Measurements from ENCODE around the gene KY. TPM values are rescaled to one million over a fixed set of nuclear protein-coding genes. Genes with fewer than 3 reads are reported as not detected.

The KY gene
- polyA plus RNA-seq (ENCODE audit: insufficient read depth in 1 of 5, insufficient read length in 5 of 5, low replicate concordance in 1 of 5): 1 to 10 TPM in 4 of 5 donors, under 1 TPM in 1; 0.58 to 6.1 (median 1.9) TPM
- long read RNA-seq, donor 1: 0 reads
- long read RNA-seq, donor 2: 0 reads
- long read RNA-seq, donor 3: 0 reads
- long read RNA-seq, donor 4: 0 reads
- long read RNA-seq, donor 5: 0 reads
- long read RNA-seq, donor 6, partial matches to known transcripts: 0 of 1 reads
- long read RNA-seq, donor 6, other reads (novel, unspliced or antisense): 0 of 1 reads
- long read RNA-seq, donor 7: 0 reads
- long read RNA-seq, donor 8: 0 reads

DNA sequence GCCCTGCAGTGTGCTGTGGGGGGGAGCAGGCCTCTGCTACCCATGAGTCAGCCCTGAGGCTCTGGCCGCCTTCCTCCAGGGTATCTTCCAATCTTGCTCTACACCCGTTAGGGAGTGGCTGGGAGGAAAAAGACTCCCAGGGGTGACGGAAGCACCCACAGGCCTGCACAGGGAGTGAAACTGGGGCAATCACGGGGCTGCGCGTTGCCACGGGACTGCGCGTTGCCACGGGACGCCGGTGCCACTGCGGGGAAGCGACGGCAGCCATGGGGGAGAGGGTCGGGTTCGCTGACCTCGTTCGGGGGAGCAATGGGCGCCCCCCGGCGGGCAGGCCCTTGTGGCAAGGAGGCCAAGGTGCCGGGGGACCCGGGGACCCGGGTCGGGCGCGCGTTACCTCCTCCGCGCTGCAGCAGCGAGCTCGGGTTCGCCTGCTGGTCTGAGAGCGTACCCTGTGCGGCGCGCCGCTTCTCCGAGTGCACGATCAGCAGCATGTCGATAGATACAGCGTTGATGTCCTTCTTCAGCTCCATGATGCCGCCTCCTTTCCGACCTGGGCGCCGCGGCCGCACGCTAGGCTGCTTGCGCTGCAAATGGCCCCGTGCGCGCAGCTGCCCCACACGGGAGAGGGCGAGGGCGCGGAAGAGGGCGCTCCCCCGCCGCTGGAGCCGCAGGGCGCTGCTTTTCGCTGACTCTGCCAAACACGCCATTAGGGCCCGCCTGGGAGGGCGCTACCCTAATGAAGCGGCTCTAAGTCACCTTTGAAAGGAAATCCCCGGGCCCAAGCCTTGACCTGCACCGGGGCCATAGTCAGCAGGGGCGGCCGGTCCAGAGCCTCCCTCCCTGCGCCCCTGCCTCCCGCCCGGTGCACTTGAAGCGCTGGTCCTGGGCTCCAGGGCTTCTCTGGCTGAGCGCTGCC lies at the start of gene KY:
Gene KY, minus strand, starts transcription at position 592 of the 916 bp plus-strand sequence. Its CDS starts 62 bp downstream, at position 530.
- DNase-seq: peak; percentile 21 to 40

DNA sequence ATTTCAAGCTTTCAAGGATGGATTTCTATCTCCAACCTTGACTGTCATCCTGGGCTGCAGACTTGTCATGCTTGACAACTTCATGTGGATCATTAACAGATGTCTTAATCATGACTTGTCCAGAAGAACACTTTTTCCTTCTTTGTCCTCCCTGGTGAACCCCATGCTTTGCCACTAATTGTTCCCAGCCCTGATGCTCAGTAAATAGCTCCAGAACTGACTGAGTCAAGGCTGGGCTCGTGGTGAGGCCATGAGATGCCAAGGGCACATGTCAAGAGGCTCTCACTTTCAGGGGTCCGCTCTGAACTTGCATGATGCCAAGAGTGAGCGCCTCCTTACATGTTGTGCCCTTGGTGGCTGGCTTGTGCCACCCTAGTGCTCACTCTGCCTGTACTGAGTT lies 48.9 kb upstream of the KY start:
- DNase-seq: no peak

DNA sequence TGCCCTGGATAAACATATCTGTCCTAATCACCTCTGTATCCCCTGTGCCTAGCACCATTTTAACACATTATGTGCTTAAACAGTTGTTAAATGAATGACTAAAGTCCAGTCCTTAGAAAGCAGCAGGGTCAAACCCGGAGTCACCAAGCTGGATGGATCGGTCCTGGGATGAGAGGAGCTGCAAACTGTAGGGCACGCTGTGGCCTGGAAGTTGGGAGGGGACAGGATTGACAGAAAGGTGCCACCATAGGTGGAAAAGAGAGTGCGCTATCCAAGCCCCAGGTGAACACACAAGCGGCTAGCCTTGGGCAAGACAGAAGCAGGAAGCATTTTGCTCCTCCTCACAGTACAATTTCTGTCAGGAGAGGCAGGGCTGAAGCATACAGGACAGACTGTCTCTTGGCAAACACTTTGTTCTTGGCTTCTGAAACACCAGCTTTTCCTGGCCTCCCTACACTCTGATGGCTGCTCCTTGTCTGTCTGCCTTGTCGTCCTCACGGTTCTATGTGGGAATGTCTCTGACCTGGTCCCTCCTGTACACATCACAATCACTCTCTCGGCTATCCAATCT lies 48.4 kb upstream of the KY start:
- DNase-seq: no peak

GRCh38 chr3:134697830-134698689 lies 47.2 kb upstream of the KY start:
- no peak for DNase-seq

GRCh38 chr3:134696155-134696554 lies 45.3 kb upstream of the KY start:
- DNase-seq: no peak

DNA sequence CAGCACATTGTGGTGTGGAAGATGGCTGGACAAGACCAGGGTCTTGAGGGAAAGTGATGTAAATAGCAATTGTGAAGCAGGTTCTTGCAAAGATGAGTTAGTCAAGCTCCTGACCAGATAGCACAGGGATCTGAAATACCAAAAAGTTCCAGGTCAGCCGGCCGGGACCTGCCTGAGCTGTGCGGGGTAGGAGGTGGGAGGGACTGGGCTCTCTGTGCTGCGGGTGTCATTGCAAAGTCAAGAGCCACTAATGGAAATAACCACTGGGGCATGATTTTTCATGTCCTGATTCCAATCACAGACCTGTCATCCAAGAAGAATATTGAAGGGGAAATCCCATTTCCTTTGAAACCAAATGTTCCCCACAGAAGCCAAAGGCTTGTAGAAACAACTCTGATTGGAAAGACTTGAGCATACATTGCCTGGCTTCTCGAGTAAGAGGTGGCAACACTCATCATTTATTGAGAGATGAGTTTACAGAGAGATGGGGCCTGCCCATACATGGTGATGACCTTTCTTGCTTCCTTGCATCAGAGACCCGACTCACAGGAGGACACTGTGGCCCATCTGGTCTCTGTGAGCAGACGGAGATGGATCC lies 44.2 kb upstream of the KY start:
- DNase-seq: no peak

- DNase-seq: no peak
Measured at GRCh38 chr3:134694466-134694865, 43.6 kb upstream of the KY start.

GRCh38 chr3:134693804-134694203 lies 43.0 kb upstream of the KY start:
- DNase-seq: no peak

DNA sequence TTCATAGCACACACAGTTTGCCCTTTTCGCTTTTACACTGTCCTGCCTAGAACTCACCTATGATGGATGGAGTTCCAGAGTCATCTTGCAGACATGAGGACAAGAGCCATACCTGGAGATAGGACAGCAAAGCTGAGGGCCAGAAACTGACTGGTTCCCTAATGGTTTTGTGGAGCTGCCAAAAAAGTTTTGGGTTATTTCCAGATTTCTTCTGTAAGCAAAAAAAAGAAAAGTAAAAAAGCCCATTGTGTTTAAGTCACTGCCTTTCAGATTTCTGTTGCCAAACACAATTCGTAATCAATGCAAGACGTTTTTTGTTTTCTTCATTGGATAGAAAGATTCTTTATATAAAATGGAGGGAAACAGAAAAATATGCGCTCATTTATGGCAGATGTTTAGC lies 42.4 kb upstream of the KY start:
- no peak for DNase-seq

- no peak for DNase-seq
Measured at GRCh38 chr3:134690226-134690625, 39.4 kb upstream of the KY start.

DNA sequence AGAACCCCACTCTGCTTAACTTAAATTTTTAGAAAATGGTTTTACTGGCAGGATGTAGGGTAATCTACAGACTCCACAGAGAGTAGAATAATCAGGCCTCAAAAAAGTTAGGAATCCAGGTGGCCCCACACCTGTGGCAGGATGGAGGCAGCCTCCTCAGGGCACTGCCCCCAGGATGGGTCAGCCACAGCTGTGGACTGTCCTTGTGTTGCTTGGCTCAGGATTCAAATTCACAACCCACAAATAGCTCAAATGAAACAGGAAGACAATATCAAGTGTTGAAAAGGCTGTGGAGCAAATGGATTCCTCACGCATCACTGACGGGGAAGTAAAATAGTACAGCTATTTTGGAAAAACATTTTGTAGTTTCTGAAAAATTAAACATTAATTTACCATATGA lies 36.8 kb upstream of the KY start:
- DNase-seq: no peak

- no peak for DNase-seq
Measured at GRCh38 chr3:134685929-134686802, 35.3 kb upstream of the KY start.

DNA sequence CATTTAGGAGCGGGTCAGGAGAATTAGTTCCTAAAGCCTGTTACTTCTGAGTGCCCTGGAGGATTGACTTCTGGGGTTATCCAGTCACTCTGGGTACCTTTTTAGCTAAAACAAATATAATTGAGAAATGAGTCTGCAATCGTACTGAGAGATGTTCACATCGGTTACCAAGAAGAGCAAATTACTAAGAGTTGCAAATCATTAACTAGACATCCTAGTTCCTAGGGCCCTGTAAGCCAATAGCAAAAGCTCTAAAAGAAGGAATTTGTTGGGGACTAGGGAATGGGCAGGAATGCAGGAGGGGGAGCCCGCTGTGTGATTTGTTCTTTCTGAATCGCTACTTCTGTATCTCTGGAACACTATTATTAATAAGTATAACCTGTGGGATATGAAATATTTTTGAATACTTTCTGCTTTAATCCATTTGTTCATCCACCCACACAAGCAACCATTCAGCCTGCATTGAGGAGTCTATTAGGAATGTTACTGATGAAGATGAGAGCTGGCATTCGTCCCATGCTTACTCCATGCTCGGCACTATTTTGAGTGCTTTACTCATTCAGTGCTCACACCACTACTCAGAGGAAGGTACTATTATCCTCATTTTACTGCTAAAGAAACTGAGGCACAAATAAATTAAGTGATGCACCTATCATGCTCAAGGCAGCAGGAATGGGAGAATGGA lies 31.5 kb upstream of the KY start:
- no peak for DNase-seq

GRCh38 chr3:134681522-134681900 lies 30.7 kb upstream of the KY start:
- no peak for DNase-seq

DNA sequence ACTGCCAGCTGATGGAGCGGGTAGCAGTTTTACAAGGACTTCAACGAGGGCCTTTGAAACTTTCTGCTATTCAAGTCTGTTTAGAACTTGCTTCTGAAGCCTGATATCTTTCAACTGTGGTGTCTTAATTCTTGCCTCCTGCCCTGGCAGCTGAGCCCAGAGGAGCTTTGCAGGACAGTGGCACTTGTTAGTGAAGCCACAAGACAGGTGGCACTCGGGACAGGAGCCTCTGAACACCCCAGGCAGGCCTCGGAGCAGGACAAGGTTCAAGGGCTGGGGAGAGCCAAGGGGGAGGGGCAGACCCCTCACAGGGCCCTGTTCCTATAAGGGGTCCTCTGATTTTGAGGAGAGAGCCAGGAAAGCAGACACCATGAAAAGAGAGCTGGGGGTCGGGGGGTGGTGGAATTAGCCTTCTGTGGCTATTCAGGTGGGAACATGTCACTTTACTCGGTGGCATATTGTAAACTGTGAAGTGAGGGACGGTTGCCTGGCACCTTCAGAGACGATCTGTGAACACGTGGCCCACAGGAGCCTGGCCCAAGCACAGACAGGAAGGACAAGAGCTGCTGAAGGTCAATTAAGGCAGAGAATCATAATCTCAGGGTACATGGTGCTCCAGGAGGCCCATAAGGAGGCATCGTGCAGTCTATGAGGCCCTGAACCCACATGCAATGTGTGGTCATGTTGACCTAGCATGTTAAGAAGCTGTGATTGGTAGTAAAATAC lies 30.1 kb upstream of the KY start:
- no peak for DNase-seq

GRCh38 chr3:134677987-134678308 lies 27.1 kb upstream of the KY start:
- no peak for DNase-seq

GRCh38 chr3:134677196-134677986 lies 26.6 kb upstream of the KY start:
- DNase-seq: no peak

DNA sequence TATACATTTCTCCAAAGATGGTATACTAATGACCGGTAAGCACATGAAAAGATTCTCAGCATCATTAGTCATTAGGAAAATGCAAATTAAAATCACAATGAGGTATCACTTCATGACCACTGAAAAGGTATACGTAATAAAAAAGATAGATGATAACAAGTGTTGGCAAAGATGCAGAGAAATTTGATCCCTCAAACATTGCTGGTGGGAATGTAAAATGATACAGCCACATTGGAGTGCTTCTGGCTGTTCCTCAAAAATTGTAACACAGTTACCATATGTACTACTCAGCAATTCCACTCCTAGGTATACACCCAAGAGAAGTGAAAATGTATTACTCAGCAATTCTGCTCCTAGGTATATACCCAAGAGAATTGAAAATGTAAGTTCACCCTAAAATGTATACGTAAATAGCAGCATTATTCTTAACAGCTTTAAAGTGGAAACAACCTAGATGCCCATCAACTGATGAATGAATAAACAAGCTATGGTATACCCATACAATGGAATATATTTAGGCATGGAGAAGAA lies 25.0 kb upstream of the KY start:
- no peak for DNase-seq
